Activated gamma-delta T cell treated with Interleukin-2 at 50 U/mL for 16 hours (primary cell): Measurements from ENCODE around the gene IL17RB.

Experiments used
- DNase-seq: peaks from one replicate; pipeline ENCODE4 v3.0.0-alpha.2; 2020

The IL17RB gene

DNA sequence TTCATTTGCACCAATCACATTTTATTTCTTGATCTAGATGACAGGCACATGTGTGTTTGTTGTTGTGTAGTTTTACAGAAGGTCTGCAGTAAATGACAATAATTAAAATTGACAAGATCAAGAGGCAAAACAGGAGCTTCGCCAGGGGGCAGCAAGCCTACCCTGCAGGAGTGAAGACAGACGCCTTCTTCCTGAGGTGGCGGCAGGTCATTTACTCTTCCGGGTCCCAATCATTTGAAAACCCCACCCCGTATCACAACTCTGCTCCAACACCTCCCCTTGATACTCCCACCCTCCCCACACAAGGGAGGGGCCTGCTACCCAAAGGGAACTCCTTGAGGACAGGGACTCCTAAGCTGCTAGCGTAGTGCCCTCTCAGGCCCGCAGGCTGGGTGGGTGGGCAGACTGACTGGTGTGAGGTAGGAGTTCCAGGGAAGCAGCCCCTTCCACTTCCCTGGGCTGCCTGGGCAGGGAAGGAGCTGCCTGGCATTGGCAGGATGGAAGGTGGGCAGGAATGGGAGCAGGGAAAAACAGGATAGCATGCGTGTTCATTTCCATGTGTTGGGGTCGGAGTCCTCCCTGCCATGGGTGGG lies 13.2 kb upstream of the IL17RB start:
- DNase-seq, result no peak

DNA sequence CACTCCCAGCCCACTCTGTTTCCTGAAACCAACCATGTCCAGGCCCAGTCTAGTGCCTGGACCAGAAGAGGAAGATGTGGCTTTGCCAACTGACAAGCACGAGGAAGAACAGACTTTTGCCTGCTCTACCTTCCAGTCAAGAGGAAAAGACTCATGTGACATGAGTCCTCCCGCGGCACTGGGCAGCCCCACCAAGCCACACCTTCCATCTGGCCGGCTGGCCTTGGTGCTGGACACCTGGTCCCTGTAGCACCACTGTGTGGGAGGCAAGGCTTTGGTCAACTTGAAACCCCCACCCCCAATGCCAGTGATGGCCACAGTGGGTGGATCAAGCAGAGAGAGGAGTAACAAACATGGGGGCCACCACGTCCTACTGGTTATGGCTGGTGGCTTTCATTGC lies 12.7 kb upstream of the IL17RB start:
- no peak for DNase-seq

DNA sequence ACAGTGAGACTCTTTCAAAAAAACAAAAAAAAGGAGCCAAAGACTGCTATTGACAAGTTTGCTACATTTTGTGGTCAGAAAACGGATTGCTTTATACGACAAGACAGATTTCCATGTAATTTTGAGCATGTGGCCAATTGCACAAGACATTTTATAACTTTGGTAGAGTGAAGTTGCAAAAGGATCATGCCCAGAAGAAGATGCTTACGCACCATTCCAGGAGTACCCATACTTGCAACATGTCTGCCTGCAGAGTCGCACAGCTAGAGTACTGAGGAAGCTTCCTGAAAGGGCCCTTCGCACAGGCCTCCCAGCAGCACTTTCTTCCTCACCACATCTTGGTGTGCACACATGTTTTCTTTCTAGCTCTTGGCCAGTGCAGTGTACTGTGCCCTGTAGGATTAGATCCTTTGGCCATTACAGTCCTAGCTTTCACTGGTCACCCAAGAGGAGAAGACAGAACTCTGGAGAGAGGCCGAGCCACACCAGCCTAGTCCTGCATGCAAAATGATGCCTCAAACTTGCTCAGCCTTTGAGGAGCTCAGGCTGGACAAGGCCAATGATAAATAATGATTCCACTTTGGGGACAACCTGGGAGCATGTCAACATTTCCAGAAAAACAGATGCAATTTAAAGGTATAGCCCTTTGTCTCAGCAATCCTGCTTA lies 11.8 kb upstream of the IL17RB start:
- DNase-seq, result no peak

DNA sequence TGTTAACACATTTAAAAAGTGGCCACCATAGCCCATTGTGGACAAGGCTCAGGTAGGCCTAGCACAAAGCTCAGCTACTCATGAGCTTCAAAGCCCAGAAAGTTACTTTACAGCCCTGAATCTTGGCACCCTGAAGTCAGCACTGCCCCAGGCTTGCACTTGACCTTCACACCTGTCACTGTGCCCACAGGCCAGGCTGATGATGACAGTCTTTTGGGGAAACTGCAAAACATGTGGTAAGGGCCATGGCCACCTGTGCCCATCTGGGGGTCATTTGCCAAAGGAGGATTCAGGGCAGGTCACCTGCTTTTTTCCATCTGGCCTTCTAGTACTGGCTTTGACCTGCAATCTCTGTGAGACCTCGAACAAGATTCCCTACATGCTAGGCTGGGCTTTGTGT lies 11.1 kb upstream of the IL17RB start:
- no peak for DNase-seq

DNA sequence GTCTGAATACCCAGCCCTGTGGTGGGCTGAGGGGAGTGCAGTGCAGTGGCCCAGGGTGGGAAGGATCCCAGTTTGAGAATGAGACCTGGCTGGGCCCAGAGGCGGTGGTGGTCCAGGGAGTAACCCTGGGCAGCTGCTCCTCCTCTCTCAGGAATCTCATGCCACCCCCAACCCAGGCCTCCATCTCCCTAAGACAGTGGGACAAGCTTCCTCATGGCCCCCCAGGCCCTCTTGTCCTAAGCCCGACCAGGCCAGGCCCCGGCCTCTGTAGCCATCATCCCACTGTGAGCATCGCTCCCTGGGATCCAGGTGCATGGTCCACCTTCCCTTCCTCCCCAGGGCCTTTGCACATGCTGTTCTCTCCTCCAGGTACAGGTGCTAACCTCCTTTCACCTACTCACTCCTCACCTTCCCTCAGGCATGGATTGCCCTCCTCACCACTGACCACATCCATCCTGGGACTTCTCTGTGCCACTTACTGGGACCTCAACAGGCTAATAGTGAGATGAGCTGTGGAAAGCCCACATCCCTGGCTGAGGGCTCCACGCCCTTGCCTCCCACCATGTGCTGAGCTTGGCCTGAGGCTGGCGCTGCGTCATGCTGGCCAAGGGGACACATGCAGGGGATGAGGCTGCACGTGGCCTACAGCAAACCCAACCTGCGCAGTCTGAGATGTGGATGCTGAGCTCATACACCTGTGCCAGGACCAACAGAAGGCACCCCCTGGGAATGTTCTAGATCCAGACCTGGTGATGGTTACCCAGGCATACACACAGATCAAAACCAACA lies 10.1 kb upstream of the IL17RB start:
- DNase-seq, result no peak

DNA sequence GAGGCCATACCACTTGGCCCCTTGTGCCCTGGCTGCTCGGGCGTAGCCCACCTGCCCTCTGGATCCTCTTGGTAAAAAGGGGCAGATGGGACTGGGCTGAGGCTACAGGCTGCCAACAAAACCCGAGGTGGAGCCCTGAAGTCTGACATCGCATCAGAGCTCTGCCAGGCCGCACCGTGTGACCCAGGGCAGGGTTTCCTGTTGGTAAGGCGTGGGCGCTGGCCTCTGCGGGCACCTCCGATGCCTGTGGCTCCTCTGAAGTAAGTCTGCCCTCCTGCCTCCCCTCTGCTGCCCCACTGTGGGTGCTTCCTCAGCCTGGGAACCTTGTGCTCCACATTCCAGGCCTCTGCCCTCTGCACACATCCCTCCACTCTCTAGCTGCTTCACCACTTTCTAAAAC lies 9.0 kb upstream of the IL17RB start:
- DNase-seq, result no peak

DNA sequence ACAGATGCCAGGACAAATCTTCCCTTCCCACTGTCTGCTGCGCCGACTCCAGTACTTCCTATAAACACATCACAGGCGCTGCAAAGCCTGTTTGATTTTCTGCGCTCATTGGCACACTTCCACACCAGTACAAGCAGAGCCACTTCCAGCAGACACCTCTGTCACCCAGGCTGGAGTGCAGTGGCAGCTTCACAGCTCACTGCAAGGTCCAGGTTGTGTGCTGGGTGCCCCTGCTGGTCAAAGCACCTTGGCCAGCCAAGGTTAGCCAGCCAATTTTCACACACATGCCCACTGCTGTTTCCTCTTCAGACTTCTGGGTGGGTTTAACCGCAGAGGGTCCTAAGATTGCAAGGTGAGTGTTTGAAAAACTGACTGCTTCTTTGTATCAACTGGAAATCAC lies 5.1 kb upstream of the IL17RB start:
- no peak for DNase-seq

DNA sequence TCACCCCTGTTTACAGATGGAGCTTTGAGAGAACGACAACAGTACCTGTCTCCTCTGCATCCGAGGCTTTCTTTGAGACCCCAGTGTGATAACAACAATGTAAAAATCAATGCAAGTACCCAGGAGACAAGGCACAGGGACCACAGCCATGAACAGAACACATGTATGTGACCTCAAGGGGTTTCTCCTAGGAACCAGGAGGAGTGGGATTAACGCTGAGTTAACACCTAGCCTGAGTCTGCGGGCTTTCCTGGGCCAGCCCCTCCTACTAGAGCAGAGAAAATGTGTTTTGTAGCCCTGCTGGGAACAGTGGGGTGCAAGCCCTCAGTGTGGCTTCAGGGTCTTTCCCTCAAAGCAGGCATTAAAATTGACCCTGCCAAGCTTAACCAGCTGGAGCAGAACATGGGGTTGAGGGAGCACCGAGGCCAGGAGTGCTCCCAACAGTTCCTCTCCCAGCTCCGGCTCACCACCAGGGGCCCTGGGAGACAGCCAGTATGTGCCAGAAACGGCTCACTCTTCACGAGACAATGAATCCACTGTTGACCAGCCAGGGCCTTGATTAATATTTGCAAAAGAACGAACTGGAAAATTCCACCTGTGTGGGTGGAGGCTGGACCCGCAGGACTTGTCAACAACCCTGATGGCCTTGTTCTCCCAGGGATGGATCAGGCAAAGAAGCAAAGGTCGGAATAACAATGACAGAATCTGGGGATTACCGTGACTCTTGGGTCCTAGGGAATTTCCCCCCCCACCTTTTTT lies 3.8 kb upstream of the IL17RB start:
- no peak for DNase-seq

DNA sequence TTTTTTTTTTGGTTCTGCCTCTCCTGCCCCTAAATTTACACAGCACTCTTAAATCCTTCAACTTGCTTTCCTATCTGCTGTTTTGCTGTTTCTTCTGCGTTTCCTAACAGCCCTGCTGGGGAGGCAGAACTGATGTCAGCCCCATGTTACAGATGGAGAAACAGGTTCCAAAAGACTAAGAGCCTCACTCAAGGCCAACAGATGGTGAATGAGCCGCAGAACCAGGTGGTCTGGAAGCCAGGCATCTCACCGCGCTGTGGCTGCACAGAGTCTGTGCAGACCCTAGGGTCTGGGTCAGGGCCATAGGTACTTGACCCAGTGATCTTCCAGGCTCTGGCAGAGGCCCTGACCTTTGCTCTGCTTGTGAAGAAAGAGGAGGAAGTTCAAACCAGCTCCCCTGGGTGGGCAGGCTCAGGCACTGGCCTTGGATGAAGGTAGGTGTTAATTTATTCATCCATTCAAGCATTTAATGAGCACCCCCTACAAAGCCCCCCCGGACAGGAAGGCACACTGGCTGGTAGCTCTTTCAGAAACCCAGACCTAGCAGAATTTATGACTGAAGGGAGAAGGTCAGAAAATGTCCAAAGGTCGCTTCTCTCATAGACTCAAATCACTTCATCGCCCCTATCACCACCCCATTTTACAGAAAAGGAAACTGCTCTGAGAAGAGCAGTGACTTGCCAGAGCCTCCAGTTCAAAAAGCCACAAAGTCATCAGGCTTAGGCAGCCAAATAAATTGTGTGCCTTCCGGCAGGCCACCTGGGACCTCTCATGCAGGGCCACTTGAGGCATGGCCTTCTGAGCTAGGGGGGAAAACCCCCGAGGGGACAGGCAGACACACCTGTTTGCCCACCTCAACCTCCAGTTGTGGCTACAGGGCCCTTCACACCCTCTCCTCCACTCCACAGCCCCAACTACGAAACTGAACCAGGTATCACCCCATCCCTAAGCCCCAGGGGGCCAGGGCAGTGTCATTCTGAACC lies 2.9 kb upstream of the IL17RB start:
- DNase-seq, result no peak

DNA sequence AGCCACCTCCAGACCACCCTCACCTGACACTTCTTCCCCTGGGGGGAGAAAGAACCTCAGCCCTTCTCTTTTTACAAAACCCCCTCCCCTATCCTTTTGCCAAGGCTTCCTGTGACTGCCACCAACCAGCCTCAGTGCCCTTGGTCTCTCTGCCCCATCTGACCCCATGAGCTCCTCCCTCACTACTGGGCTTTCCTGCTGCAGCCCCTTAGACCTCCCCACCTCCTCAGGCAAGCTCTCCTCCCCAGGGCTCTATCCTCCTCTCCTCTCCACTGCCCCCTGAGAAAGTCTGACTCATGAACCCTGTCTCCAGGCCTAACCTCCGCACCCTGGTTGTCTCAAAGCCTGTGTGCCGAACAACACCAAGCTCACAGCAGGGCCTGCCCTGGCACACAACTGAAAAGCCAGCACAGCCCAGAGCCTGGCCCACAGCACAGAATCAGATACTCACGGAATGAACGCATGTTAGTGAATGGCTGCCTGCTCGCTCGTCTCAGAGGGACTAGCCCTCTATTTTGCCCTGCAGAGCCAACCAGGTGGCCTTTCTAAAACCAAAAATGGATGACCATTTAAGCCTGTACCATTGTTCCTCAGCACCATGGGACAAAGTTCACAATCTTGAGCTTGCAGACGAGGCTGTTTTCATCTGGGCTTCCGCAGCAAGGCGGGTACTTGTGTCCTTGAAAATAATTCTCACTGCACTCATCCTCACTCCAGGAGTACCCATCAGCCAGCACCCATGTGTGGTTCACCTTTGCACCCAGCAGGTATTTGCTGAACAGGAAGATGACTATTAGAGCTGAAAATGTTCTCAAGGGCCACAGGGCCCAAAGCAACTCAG lies 1.9 kb upstream of the IL17RB start:
- DNase-seq, result no peak

DNA sequence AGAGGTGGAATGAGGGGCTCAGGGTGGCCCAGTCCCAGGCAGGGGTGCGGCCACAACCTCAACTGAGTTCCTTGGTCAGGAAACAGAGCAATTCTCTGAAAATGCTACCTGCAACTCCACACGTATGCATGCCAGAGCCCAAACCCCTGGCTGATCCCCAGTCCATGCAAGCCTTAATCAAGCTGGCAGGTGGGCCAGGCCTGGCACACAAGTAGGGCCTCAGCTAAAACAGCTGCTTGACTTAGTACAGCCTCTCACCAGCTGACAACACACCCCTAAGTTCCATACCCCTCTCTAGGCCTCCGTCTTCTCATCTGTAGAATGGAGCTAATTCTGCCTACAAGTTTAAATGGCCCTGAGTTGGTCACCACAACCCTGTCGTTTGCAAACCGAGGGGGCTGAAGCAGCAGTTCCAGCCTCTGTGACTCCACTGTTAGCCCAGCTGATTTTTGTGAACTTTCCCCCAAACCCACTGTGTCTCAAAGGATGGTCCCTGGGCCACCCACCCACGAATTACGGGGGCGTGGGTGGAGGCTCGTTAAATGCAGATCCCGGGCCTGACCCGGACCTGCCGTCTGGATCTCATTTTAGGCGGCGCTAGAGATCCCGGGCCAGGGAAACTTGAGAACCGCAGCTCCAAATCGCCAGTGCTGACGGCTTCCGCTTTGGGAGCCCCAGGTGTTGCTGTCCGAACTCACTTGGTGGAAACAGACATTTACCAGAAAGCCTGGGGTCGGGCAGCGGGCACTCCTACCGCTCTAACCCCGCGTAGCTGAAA lies 1.1 kb upstream of the IL17RB start:
- DNase-seq, result no peak

DNA sequence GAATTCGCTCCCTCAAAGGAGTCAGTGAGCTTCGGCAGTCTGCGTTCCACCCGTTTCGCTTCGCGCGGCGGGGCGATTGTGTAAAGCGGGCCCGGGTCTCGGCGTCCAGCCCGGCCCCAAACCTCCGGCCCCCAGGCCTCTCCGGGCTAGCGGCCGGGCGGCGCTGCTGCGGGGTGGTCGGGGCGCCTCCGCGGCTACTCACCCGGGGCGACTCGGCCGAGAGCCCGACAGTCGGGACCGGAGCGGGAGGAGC lies 561 bp upstream of the IL17RB start:
- DNase-seq, result no peak

DNA sequence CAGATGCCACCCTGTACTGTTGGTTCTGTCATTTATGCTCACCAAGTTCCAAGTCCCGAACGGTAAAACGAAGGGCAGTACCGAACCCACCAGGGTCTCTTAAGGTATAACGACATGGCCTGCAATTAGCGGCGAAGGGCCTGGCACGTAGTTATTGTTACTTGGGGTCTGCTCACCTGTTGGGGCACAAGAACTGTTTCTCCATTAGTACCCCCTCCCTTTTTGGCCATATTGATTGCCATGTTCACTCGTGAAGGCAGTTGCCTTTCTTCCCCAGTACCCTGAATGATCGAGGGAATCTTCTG lies 435 bp downstream of the IL17RB start:
- no peak for DNase-seq

DNA sequence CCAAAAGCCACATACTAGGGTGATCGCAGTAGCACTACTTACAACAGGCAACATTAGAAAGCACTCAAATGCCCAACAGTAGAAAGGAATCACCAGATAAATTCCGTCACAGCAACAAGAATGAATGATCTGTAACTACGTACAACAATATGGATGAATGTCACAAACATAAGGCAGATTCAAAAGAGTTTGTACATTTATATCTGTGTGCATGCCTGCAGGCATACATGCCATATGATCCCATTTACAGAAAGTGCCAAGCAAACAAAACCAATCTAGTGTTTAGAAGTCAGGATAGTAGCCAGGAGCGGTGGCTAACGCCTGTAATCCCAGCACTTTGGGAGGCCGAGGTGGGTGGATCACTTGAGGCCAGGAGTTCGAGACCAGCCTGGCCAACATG lies 3.5 kb downstream of the IL17RB start:
- DNase-seq, result no peak

DNA sequence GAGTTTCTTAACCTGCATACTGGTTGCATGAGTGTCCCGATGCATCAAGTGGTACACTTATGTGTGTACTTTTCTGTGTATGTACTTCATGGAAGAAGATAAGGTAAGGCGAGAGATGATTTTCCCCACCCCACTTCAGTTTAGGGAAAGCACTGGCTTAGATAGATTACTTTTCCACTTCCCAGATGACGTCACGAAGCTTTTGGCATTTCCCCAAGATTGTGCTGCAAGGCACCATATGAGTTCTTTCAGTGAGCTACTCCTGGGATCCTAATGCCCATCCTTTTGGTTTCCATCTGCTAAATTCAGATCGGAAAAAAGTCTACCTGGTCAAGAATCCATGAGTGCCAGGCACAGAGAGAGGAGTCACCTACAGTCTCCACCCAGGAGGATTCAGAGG lies 4.5 kb downstream of the IL17RB start:
- no peak for DNase-seq

DNA sequence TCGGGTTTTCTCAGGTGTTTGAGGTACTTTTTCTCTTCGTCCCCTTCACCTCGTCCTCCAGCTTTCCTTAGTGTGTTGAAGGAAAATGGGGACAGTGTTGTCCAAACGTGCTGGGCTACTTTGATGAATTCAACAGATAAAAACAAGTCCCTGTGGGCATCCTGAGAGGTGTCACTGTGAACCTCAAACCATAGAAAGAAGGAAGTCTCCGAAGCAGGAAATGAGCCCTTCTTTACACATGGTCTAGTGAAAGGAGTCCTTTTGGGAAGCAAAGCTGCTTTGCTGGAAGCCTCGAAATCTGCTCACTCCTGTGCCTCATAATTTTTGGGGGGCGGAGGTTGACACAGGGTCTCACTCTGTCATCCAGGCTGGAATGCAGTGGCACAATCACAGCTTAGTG lies 10.6 kb downstream of the IL17RB start:
- DNase-seq, result no peak

DNA sequence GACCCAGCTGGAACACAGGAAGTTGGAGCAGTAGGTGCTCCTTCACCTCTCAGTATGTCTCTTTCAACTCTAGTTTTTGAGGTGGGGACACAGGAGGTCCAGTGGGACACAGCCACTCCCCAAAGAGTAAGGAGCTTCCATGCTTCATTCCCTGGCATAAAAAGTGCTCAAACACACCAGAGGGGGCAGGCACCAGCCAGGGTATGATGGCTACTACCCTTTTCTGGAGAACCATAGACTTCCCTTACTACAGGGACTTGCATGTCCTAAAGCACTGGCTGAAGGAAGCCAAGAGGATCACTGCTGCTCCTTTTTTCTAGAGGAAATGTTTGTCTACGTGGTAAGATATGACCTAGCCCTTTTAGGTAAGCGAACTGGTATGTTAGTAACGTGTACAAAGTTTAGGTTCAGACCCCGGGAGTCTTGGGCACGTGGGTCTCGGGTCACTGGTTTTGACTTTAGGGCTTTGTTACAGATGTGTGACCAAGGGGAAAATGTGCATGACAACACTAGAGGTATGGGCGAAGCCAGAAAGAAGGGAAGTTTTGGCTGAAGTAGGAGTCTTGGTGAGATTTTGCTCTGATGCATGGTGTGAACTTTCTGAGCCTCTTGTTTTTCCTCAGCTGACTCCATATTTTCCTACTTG lies 11.9 kb downstream of the IL17RB start:
- DNase-seq, result no peak

DNA sequence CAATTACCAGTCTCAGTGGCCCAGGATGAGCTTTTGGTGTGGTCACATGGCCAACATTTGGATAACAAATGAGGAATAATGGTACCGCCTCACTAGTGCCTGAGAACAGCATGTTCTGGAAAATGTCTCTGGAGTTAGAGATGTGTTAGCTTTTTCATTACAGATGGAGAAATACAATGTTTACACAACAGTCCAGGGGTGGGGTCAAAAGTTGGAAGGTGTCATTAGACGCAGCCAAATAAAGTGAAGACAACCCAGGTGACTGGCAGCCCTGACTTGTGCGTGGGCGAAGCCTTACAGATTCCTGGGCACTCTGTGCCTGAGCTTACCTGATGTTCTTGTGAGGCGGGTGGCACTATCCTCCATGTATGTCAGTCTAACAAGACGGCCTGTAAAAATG lies 12.8 kb downstream of the IL17RB start:
- no peak for DNase-seq

DNA sequence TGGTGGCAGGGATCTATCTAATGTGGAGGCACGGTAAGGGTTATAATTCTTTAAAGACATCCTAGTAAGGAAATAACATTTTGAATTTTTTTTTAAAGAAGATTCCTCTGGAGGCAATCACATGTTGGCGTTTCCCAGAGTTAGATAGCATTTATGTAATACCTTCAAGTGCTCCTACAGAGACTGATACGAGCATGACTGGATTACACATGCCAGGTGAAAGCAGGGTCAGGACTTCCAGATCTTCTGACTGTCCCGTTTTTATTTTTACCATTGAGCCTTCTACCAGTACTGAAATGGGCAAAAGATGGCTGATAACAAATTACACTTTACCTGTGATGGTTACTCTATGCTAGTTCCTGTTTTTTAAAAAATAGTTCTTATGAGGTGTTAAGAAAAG lies 13.8 kb downstream of the IL17RB start:
- no peak for DNase-seq

DNA sequence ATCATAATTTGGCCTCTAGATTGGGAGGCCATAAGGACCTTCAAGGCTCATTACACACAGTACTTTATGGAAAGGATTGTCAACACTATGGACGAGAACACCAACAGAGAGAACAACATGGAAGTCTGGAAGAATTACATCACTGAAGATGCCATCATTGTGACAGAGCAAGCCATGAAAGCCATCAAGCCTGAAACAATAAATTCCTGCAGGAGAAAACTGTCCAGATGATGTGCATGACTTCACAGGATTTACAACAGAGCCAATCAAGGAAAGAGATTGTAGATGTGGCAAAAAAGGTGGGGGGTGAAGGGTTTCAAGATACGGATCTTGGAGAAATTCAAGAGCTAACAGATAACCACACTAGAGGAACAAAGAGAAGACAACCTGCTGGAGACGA lies 15.9 kb downstream of the IL17RB start:
- DNase-seq, result no peak

DNA sequence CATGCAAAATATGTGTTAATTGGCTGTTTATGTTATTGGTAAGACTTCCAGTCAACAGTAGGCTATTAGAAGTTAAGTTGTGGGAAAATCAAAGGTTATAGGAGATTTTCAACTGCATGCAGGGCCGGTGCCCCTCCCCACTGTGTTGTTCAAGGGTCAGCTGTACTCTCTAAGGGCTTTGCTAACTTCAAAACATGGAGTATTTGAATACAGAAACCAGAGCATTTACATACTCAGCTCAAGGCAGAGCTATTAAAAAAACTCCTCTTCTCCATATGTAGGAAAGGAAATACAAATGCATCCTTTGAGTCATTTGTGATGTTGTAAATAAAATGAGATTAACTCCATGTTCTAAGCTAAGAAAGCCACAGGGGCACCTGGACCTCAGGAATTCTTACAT lies 16.8 kb downstream of the IL17RB start:
- DNase-seq, result no peak
